ENCODE measurements around the gene PTBP2. TPM values are rescaled to one million over a fixed set of nuclear protein-coding genes. Genes with fewer than 3 reads are reported as not detected.
A peak's percentile ranks its signal among the peaks of the same experiment; 100 is the strongest.
"Not testable (repeated sequence)": the region's sequence is repeated elsewhere in the genome, so short reads cannot be mapped to it uniquely, and the experiment has no call there.

The PTBP2 gene
- total RNA-seq, 1 donor from 2014 or later = 61.5 TPM

GRCh38 chr1:96790599-96790998, 69.0 kb downstream of the PTBP2 start:
- TF ChIP-seq CTCF (IDR thresholded peaks at IDR 0.05; ENCODE audit: unreplicated experiment) = no peak
- no peak for DNase-seq (ENCODE audit: low spot score in 2 of 2, unreplicated experiment in 2 of 2)
- Mint-ChIP-seq H3K27me3 (ENCODE audit: low read depth) (no peaks in the 10 kb centered on the region), H3K9me3 (no peaks in the 10 kb centered on the region), H3K27ac (no peak overlapping the region), H3K4me3 (no peak overlapping the region), H3K36me3 (peaks cover 29% of the 10 kb centered on the region), H3K4me1 (no peaks in the 10 kb centered on the region)

- TF ChIP-seq CTCF (IDR thresholded peaks at IDR 0.05; ENCODE audit: unreplicated experiment) = no peak
- Mint-ChIP-seq H3K9me3 (peaks cover 7% of the 10 kb centered on the region), H3K36me3 (peaks cover 36% of the 10 kb centered on the region), H3K27ac (no peak overlapping the region), H3K4me1 (no peaks in the 10 kb centered on the region), H3K27me3 (ENCODE audit: low read depth) (no peaks in the 10 kb centered on the region), H3K4me3 (no peak overlapping the region)
- no peak for DNase-seq (ENCODE audit: low spot score in 2 of 2, unreplicated experiment in 2 of 2)
Measured at GRCh38 chr1:96792220-96792619, 70.6 kb downstream of the PTBP2 start.

- not testable (repeated sequence) for H3K27ac Mint-ChIP-seq; H3K27me3 Mint-ChIP-seq (ENCODE audit: low read depth); H3K4me1 Mint-ChIP-seq; H3K4me3 Mint-ChIP-seq; DNase-seq (ENCODE audit: low spot score in 2 of 2, unreplicated experiment in 2 of 2); H3K9me3 Mint-ChIP-seq
- H3K36me3 Mint-ChIP-seq = peaks cover 42% of the 10 kb centered on the region
Measured at GRCh38 chr1:96801696-96802095, 80.1 kb downstream of the PTBP2 start.

- Mint-ChIP-seq H3K27ac (no peak overlapping the region), H3K4me3 (no peak overlapping the region), H3K9me3 (no peaks in the 10 kb centered on the region), H3K4me1 (peaks cover 1% of the 10 kb centered on the region), H3K36me3 (peaks cover 31% of the 10 kb centered on the region), H3K27me3 (ENCODE audit: low read depth) (no peaks in the 10 kb centered on the region)
- DNase-seq (ENCODE audit: low spot score in 2 of 2, unreplicated experiment in 2 of 2) = no peak
- no peak for TF ChIP-seq CTCF (IDR thresholded peaks at IDR 0.05; ENCODE audit: unreplicated experiment)
Measured at GRCh38 chr1:96804648-96805047, 83.1 kb downstream of the PTBP2 start.

- no peaks in the 10 kb centered on the region for H3K27me3 Mint-ChIP-seq (ENCODE audit: low read depth)
- no peak for DNase-seq (ENCODE audit: low spot score in 2 of 2, unreplicated experiment in 2 of 2)
- H3K36me3 Mint-ChIP-seq = peaks cover 43% of the 10 kb centered on the region
- no peak overlapping the region for H3K27ac Mint-ChIP-seq
- TF ChIP-seq CTCF (IDR thresholded peaks at IDR 0.05; ENCODE audit: unreplicated experiment) = no peak
- H3K9me3 Mint-ChIP-seq = no peaks in the 10 kb centered on the region
- H3K4me1 Mint-ChIP-seq = peaks cover 1% of the 10 kb centered on the region
- H3K4me3 Mint-ChIP-seq = no peak overlapping the region
Measured at GRCh38 chr1:96808191-96808590, 86.6 kb downstream of the PTBP2 start.

- H3K9me3 Mint-ChIP-seq = no peaks in the 10 kb centered on the region
- peaks cover 24% of the 10 kb centered on the region for H3K4me1 Mint-ChIP-seq
- no peaks in the 10 kb centered on the region for H3K27me3 Mint-ChIP-seq (ENCODE audit: low read depth)
- peak overlapping the region; percentile 53 for H3K27ac Mint-ChIP-seq
- H3K36me3 Mint-ChIP-seq = peaks cover 28% of the 10 kb centered on the region
- no peak for TF ChIP-seq CTCF (IDR thresholded peaks at IDR 0.05; ENCODE audit: unreplicated experiment)
- H3K4me3 Mint-ChIP-seq = no peak overlapping the region
- no peak for DNase-seq (ENCODE audit: low spot score in 2 of 2, unreplicated experiment in 2 of 2)
Measured at GRCh38 chr1:96815914-96816313, 94.3 kb downstream of the PTBP2 start.
